ENCODE measurements around the gene HMGCS1.

DNA sequence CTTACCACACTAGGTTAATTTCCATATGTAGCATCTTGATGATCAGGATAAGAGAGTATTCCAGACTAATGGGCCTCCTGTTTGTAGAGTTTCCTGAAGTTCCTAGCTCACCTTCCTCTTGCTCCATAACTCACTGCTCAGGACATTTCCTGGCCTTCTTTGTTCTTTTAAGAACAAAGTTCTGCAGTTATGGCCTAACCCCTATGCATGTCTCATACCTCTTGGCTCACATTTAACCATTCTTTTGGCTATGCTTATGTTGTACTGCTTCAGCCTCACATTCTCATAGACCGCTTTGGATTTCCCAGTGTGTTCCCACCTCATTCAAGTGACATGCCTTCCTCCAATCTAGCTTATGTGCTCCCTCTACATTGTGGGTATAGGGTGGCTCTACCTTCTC lies 40.5 kb upstream of the HMGCS1 start:
- TF ChIP-seq, protein P1, sequence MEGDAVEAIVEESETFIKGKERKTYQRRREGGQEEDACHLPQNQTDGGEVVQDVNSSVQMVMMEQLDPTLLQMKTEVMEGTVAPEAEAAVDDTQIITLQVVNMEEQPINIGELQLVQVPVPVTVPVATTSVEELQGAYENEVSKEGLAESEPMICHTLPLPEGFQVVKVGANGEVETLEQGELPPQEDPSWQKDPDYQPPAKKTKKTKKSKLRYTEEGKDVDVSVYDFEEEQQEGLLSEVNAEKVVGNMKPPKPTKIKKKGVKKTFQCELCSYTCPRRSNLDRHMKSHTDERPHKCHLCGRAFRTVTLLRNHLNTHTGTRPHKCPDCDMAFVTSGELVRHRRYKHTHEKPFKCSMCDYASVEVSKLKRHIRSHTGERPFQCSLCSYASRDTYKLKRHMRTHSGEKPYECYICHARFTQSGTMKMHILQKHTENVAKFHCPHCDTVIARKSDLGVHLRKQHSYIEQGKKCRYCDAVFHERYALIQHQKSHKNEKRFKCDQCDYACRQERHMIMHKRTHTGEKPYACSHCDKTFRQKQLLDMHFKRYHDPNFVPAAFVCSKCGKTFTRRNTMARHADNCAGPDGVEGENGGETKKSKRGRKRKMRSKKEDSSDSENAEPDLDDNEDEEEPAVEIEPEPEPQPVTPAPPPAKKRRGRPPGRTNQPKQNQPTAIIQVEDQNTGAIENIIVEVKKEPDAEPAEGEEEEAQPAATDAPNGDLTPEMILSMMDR (IDR thresholded peaks at IDR 0.05): no peak
- TF ChIP-seq POLR2A (IDR thresholded peaks at IDR 0.05): no peak

Data from uterus (tissue), 2 donors.